Measurements from ENCODE around the gene GRB10.

GRCh38 chr7:50793120-50793946 lies 10.6 kb upstream of the GRB10 start:
- TF ChIP-seq CTCF (IDR thresholded peaks at IDR 0.05) (no peak; the same call in 1 of the 2 replicates), POLR2AphosphoS5 (IDR thresholded peaks at IDR 0.05; ENCODE audit: low read depth, low read length) (no peak)
